Activated naive CD4-positive, alpha-beta T cell treated with Interleukin-2 at 50 U/mL for 16 hours (primary cell): ENCODE results near the gene FOXK2.
A peak's percentile ranks its signal among the peaks of the same experiment; 100 is the strongest.
"Not testable (repeated sequence)": the region's sequence is repeated elsewhere in the genome, so short reads cannot be mapped to it uniquely, and the experiment has no call there.

ENCODE experiments used
- DNase-seq: peaks from one replicate; pipeline ENCODE4 v3.0.0-alpha.2; 2020

FOXK2 gene

DNA sequence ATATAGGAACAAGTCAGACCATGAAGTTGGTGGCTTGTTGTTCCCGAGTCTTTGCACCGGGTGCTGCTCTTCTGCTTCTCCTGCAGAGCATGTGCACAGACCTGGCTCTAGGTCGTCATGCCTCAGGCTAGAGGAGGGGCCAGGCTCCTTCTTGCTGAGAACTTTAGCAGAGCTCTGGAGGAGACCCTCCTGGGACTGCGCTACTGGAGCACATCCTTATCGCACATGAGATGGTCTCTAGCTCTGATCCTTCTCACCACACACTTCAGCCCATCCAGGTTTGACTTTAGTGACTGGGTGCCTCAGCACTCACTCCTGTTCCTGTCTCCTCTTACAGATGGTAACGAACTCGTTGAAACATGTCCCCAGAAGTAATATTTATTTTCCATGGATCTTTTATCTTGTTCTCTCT lies 14.9 kb downstream of the FOXK2 start:
- no peak for DNase-seq

DNA sequence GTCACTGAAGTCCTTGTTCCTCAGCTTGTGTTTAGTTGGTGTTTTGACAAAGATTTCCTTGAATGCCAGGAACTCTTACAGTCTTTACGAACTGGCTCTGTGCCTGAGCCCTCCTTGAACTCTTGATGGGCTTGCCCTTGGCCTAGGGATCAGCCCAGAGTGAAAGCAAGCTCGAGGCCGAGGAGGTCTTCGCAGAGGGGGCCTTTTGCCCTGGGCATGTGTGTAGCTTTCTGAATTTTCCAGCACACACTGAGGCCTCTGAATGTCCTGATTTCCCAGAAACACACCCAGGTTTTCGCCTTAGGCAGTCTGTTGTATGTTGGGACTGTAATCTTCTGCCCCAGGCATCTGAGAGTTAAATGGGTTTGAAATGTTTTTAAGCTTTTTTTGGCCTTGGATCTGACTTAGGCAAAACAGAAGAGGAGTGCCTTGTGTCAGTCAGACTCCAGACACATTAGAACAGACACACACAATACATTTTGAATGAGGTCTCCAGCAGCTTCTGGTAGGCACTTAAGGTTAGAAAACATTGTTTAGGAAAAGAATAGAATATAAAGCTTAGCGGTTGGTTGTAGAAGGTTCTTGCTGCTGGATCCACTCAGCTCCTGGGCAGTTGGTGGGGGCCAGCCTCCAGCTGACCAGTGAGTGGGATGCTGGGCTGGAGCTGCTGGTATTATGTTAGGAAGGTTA lies 17.1 kb downstream of the FOXK2 start:
- no peak for DNase-seq

DNA sequence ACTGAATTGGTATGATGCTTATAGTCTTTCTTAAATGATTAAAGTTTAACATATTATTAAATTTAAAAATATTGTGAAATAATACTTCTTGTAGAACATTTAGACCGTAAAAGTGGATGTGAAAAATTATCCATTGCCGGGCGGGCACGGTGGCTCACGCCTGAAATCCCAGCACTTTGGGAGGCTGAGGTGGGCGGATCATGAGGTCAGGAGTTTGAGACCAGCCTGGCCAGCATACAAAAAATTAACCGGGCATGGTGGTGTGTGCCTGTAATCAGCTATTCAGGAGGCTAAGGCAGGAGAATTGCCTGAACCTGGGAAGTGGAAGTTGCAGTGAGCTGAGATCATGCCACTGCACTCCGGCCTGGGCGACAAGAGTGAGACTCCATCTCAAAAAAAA lies 17.7 kb downstream of the FOXK2 start:
- not testable (repeated sequence) for DNase-seq

DNA sequence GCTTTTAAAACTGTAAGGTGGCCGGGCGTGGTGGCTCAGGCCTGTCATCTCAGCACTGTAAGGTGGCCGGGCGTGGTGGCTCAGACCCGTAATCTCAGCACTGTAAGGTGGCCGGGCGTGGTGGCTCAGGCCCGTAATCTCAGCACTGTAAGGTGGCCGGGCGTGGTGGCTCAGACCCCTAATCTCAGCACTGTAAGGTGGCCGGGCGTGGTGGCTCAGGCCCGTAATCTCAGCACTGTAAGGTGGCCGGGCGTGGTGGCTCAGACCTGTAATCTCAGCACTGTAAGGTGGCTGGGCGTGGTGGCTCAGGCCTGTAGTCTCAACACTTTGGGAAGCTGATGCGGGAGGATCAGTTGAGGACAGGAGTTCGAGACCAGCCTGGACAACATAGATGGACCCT lies 19.5 kb downstream of the FOXK2 start:
- DNase-seq: not testable (repeated sequence)

DNA sequence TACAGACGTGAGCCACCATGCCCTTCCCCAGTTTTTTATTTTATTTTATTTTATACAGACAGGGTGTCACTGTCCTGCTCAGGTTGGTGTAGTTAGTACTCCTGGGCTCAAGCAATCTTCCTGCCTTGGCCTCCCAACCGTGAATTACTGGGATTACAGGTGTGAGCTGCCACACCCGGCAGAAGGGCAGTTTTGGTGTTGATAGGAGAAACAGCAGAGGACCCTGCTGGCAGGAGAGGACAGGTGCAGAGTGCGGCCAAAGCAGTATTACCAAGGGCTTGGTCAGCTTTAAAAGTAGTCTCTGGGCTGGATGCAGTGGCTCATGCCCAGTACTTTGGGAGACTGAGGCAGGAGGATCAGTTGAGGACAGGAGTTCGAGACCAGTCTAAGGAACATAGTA lies 22.9 kb downstream of the FOXK2 start:
- DNase-seq: no peak

DNA sequence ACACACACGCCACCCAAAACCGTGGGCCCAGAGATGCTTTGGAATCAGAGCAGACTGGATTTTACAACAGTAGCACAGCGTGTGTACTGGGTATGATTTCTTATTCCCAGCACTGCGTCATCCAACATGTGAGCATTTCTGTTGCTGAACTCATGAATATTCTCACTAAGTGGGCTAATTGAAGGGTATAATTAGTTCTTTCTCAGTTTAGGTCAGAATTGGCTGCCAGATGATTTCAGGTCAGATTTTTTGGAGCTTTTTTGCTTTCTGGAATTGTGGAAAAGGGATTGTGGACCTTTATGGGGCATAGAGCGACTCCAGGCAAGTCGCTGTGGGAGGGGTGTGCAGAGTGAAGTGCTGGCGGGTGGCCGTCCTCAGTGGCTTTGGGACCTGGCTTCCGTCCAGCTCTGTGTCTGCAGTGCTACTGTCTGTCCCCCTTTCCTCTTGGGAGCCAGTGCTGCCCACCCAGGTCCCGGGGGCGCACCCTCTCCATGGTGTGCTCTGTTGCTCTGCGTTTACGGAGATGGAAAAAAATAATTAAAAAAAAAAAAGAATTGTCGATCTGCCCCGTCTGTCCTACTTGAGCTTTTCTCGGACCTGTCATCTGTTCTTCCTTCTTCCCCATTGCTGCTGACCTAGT lies 25.0 kb downstream of the FOXK2 start:
- DNase-seq: no peak

DNA sequence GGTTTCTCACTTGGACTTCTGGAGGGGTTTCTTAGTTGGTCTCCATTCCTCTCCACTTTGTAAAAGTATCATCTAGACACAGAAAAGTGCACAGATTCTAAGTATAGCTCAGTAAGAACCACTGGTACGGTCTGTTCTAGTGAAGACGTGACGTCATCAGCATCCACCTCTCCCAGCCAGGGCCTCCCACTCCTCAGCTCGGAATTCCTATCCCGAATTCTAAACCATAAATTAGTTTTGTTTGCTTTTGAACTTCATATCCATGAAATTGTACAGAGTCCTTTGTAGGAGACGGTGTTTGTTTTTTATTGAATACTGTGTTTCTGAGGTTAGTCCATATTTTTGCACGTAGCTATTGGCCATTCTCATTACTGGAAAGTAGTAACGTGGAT lies 25.5 kb downstream of the FOXK2 start:
- no peak for DNase-seq

DNA sequence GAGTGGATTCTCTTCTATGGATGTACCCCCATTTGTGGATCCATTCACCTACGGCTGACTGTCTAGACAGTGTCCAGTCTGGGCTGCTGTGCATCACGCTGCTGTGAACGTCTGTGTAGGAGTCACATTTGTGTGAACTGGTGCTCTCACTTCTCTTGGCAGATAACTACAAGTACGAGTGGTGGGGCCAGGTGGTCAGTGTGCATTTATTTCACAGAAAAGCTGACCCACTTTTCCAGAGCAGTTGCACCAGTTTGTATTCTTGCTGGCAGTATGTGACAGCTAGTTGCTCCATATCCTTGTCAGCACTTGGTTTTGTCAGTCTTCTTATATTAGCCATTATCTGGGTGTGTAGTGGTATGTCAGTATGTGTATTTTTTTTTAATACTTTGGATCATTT lies 28.4 kb downstream of the FOXK2 start:
- no peak for DNase-seq

DNA sequence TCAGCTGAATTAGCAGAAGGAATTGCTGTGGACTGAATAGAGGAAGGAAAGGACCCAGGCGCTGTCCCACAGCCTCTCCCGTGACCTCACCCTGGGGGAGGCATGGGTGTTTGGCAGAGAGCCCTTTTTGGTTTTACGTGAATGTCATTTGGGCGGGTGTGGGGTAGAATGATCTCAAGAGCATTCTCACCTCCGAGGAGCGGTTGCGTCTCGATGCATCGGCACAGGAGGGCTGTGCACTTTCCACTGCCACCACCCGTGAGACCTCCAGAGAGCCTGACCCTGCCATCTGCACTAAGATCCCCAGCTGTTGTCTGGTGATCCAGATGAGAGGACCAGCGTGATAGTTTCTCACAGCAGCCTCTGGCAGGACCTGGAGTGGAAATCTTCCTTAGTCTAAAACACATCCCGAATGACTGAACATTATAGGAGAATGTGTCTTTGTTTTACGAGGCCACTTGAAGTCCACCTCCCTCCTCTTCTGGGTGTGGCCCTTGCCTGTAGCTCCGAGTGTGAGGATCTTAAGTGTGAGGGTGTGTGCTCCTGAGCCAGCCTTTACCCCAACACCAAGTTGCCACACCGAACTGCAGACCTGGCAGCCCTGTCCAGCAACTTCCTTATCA lies 29.3 kb downstream of the FOXK2 start:
- no peak for DNase-seq

DNA sequence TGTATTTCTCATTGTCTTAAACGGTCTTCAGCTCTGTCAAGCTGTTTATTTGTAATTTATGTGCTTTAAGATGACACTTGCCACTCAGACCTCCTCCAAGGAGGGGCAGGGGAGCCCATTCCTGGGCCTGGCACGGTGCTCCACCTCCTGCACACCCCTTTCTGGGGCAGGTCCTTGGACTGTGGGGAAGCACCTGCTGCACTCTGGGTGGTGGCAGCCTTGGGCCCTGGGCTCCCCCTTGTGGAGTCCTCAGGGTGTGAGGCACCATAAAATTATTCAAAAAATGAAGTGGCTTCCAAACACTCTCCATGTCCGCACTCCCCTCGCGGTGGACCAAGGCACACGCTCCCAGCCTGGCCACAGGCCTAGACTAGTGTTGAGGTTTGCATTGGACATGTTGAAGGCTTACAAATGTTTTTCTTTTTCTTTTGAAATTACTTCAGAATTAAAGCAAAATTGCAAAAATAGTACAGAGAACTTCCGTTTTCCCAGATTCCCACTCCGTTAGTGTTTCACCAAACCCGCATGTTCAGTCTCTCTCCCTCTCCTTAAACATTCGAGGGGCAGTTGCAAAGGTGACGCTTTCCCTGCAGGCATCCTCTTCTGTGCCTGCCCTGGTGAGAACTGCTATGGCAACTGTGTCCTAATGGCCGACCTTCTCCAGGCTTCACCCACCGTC lies 32.4 kb downstream of the FOXK2 start:
- DNase-seq: peak; percentile 76

DNA sequence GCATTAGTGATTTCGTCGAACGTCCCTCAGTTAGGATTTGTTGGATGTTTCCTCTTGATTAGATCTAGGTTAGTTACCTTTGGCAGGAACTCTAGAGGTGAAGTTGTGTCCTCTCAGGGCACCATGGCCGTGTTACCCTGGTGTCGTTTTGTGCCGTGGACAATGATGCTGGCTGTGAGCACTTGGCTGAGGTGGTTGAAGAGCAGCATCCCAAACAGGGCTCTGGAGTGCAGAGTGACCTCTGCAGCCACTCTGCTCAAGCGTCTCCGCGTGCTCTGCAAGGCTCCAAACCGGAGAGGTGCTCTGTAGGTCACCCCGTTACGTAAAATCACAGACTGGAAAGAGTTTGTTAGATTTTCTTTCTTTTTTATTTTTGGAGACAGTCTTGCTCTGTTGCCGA lies 33.0 kb downstream of the FOXK2 start:
- DNase-seq: no peak

DNA sequence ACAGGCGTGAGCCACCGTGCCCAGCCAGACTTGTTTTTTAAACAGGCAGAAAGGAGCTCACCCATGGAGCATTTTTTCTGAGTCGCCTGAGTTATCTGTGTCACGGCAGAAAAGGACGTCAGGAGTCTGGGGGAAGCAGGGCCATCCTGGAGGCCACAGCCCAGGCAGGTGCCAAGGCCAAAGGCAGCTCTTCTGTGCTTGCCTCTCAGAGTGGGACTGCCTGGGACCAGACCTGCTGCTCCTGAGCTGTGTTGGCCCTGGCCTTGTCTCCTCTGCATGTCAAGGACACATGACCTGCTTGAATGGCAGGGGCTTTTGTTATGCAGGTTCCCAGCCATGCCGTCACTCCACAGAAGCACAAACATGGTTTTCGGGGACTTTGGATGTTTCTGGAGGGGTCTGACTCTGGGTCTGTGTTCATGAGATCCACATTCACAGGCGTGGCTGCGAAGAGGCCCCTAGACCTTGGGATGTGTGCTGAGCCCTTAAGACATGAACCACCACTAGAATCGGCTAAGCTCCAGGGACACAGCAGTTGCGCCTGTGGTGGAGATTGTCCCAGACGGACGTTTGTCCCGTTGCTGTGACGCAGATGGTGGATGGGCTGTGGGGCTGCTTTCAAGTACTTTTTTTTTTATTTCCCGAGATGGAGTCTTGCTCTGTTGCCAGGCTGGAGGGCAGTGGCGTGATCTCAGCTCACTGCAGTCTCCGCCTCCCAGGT lies 33.8 kb downstream of the FOXK2 start:
- no peak for DNase-seq

DNA sequence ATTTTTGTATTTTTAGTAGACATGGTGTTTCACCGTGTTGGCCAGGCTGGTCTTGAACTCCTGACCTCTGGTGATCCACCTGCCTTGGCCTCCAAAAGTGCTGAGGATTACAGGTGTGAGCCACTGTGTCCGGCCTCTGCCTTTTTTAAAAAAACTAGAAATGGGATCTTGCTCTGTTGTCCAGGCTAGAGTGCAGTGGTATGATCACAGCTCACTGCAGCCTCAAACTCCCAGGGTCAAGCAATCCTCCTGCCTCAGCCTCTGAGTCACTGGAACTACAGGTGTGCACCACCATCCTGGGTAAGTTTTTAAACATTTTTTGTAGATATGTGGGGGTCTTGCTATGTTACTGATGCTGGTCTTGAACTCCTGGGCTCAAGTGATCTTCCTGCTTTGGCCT lies 38.0 kb downstream of the FOXK2 start:
- DNase-seq: not testable (repeated sequence)

DNA sequence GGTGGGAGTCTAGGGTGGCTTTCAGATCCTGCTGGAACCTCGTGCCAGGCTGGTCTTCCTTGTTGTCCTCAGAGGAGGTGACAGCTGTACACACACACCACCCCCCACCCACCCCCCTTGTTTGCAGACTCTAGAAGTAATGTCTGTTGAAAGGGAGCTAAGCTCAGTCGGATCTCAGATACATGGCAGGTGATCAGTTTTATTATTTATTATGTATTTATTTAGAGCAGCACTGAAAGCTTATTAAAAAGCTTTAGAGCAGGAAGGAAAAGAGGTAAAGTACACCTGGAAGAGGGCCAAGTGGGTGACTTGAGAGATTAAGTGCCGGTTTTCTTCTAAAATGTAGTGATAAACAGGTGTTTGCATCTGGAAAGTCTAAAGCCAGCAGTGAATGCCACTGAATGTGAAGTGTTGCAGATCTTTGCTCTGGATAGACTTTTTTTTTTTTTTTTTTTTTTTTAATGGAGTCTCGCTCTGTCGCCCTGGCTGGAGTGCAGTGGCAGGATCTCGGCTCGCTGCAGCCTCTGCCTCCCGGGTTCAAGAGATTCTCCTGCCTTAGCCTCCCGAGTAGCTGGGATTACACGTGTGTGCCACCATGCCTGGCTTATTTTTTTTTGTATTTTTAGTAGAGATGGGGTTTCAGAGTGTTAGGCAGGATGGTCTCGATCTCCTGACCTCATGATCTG lies 40.2 kb downstream of the FOXK2 start:
- DNase-seq: no peak

DNA sequence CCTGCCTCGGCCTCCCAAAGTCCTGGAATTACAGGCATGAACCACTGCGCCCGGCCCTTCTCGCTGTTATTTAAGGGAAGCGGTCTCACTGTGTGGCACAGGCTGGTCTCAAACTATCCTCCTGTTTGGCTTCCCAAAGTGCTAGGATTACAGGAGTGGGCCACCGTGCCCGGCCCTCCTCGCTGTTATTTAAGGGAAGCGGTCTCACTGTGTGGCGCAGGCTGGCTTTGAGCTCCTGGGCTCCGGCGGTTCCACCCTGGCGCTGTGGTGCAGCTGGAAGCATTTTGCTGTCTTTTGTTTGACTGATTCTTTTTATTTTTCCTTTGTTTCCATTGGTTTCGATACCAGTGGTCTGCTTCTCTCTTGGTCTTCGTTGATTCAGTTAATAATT lies 40.7 kb downstream of the FOXK2 start:
- DNase-seq: no peak

DNA sequence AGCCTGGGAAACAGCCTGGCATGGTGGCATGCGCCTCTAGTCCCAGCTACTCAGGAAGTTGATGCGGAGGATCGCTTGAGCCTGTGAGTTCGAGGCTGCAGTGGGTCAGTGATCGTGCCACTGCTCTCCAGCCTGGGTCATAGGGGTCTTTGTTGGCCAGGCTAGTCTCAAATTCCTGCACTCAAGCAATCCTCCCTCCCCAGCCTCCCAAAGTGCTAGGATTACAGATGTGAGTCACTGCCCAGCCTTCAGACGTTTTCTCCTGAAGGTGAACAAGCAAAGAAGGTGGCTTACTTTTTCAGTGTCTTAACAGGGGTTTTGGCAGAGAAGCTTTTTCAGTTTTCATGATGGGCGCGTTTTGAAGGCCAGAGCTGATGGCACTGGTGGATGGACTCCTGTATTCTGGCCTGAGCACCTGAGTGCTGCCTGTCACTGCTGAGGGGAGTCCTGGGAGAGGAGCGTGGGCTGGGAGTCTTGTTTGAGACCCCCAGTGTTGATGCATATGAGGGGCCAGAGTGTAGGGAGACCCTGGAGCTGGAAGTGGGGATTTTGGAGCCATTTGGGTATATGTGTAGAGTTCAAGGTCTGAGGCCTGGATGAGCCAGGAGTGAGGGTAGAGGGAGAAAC lies 41.4 kb downstream of the FOXK2 start:
- no peak for DNase-seq

DNA sequence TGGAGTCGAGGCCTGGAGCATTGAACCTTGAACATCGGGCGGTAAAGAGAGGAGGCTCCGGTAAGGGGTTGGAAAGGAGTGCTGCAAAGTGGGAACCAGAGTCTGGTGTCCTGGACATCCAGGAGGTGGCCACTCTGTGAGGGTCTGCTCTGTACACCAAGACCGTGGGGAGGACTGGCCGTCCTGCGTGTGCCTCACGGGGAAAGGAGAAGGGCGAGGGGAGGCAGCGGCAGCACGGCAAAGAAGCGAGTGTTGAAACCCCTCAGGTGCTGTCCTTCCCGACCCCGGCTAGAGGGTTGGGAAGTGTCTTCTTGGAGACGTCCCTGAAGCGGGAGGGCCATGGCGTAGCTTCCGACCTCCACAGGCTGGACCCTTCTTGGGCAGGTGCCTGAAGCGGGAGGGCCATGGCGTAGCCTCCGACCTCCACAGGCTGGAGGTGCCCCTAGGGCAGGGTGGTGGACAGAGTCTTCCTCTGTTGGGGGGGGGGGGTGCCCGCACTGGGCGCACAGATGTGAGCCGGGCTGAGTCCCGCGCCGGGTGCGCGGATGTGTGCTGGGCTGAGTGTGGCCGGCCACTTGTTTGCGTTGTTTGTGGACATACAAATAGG lies 42.0 kb downstream of the FOXK2 start:
- DNase-seq: no peak

DNA sequence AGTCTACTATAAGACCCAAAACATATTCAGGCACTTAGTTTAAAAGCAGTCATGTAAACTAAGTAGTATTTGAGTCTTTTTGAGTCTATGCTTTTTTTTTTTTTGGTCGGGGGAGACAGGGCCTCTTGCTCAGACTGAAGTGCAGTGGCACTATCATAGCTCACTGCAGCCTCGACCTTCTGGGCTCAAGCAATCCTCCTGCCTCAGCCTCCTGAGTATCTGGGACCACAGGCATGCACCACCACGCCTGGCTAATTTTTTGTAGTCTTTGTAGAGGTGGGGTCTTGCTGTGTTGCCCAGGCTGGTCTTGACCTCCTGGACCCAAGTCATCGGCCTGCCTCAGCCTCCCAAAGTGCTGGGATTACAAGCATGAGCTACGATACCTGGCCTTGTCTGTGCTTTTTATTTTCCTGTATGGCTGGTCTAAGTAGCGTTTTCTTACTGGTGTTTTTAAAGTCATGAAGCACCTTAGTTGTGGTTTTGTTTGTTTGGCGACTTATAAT lies 43.2 kb downstream of the FOXK2 start:
- DNase-seq: not testable (repeated sequence)

DNA sequence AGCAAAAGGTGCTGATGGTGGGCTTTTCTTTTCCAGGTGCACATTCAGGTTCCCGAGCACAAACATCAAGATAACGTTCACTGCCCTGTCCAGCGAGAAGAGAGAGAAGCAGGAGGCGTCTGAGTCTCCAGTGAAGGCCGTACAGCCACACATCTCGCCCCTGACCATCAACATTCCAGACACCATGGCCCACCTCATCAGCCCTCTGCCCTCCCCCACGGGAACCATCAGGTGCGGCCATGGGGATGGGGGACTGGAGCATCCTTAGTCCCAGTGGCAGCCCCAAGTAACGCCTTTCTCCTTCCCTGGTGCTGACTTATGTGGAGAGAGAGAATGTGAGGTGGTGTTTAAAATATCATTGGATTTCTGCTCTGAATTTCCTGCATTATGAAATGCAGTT lies 43.8 kb downstream of the FOXK2 start:
- DNase-seq: no peak

DNA sequence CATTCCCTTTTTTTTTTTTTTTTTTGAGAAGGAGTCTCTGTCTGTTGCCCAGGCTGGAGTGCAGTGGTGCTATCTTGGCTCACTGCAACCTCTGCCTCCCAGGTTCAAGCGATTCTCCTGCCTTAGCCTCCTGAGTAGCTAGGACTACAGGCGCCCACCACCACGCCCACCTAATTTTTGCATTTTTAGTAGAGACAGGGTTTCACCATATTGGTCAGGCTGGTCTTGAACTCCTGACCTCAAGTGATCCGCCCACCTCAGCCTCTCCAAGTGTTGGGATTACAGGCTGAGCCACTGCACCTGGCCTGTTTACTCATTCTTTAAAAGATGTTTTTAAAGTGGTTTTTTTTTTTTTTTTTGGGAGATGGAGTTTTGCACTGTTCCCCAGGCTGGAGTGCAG lies 44.2 kb downstream of the FOXK2 start:
- not testable (repeated sequence) for DNase-seq

DNA sequence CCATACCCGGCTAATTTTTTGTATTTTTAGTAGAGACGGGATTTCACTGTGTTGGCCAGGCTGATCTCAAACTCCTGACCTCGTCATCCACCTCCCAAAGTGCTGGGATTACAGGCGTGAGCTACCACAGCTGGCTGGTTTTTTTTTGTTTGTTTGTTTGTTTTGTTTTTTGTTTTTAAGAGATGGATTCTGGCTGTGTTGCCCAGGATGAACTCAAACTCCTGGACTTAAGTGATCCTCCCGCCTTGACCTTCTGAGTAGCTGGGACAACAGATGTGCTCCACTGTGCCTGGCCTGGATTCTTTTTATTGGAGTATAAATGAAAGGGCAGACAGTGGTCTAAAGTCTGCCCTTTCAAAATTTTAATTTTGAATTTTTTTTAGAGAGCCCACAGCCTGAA lies 44.7 kb downstream of the FOXK2 start:
- no peak for DNase-seq

DNA sequence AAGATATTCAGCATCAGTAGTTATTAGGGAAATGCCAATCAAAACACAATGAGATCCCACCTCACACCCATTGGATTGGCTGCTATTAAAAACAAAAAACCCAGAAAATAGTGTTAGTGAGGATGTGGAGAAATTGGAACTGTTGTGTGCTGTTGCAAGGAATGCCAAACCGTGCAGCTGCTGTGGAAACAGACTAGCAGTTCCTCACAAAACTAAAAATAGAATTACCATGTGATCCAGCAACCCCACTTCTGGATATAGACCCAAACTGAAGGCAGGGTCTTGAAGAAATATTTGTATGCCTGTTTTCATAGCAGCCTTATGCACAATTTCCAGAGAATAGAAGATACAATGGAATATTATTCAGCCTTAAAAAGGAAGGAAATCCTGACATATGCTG lies 46.0 kb downstream of the FOXK2 start:
- DNase-seq: no peak
